Measurements from ENCODE around the gene SYPL1. TPM values are rescaled to one million over a fixed set of nuclear protein-coding genes. Genes with fewer than 3 reads are reported as not detected.

SYPL1 gene
- total and polyA plus RNA-seq, 9 of the 15 experiments (the other 6 are each of a cell fraction or from before 2014, with no cell fraction given) = 23.8 to 214 (median 70.2) TPM

GRCh38 chr7:106071999-106072714, 40.0 kb downstream of the SYPL1 start (continued):
- TF ChIP-seq, protein P1, sequence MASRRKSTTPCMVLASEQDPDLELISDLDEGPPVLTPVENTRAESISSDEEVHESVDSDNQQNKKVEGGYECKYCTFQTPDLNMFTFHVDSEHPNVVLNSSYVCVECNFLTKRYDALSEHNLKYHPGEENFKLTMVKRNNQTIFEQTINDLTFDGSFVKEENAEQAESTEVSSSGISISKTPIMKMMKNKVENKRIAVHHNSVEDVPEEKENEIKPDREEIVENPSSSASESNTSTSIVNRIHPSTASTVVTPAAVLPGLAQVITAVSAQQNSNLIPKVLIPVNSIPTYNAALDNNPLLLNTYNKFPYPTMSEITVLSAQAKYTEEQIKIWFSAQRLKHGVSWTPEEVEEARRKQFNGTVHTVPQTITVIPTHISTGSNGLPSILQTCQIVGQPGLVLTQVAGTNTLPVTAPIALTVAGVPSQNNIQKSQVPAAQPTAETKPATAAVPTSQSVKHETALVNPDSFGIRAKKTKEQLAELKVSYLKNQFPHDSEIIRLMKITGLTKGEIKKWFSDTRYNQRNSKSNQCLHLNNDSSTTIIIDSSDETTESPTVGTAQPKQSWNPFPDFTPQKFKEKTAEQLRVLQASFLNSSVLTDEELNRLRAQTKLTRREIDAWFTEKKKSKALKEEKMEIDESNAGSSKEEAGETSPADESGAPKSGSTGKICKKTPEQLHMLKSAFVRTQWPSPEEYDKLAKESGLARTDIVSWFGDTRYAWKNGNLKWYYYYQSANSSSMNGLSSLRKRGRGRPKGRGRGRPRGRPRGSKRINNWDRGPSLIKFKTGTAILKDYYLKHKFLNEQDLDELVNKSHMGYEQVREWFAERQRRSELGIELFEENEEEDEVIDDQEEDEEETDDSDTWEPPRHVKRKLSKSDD (conservative IDR thresholded peaks at IDR 0.05; ENCODE audit: low read length) = no peak
- no peak for TF ChIP-seq TBP (optimal IDR thresholded peaks at IDR 0.05; ENCODE audit: low read depth, low read length)
- no peak for TF ChIP-seq SIN3B (IDR thresholded peaks at IDR 0.05; ENCODE audit: low read depth)
- TF ChIP-seq, protein P2, sequence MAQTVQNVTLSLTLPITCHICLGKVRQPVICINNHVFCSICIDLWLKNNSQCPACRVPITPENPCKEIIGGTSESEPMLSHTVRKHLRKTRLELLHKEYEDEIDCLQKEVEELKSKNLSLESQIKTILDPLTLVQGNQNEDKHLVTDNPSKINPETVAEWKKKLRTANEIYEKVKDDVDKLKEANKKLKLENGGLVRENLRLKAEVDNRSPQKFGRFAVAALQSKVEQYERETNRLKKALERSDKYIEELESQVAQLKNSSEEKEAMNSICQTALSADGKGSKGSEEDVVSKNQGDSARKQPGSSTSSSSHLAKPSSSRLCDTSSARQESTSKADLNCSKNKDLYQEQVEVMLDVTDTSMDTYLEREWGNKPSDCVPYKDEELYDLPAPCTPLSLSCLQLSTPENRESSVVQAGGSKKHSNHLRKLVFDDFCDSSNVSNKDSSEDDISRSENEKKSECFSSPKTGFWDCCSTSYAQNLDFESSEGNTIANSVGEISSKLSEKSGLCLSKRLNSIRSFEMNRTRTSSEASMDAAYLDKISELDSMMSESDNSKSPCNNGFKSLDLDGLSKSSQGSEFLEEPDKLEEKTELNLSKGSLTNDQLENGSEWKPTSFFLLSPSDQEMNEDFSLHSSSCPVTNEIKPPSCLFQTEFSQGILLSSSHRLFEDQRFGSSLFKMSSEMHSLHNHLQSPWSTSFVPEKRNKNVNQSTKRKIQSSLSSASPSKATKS (CRISPR knock-in tag; IDR thresholded peaks at IDR 0.05) = no peak
- TF ChIP-seq E4F1 (CRISPR knock-in tag; IDR thresholded peaks at IDR 0.05; ENCODE audit: borderline replicate concordance) = no peak
- TF ChIP-seq, protein P3, sequence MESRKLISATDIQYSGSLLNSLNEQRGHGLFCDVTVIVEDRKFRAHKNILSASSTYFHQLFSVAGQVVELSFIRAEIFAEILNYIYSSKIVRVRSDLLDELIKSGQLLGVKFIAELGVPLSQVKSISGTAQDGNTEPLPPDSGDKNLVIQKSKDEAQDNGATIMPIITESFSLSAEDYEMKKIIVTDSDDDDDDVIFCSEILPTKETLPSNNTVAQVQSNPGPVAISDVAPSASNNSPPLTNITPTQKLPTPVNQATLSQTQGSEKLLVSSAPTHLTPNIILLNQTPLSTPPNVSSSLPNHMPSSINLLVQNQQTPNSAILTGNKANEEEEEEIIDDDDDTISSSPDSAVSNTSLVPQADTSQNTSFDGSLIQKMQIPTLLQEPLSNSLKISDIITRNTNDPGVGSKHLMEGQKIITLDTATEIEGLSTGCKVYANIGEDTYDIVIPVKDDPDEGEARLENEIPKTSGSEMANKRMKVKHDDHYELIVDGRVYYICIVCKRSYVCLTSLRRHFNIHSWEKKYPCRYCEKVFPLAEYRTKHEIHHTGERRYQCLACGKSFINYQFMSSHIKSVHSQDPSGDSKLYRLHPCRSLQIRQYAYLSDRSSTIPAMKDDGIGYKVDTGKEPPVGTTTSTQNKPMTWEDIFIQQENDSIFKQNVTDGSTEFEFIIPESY (CRISPR knock-in tag; IDR thresholded peaks at IDR 0.05) = no peak
- no peak for TF ChIP-seq RBM25 (IDR thresholded peaks at IDR 0.05; ENCODE audit: low read depth, low read length, severe bottlenecking)
- TF ChIP-seq TAF9B (IDR thresholded peaks at IDR 0.05; ENCODE audit: partially characterized antibody) = no peak
- peak; percentile 80 for TF ChIP-seq MITF (IDR thresholded peaks at IDR 0.05)
- TF ChIP-seq MBD2 (IDR thresholded peaks at IDR 0.05; ENCODE audit: borderline replicate concordance, low read depth) = peak; percentile 82
- TF ChIP-seq TFAM (CRISPR knock-in tag; conservative IDR thresholded peaks at IDR 0.05) = no peak
- TF ChIP-seq RFX7 (CRISPR knock-in tag; IDR thresholded peaks at IDR 0.05) = no peak
- TF ChIP-seq, protein P4, sequence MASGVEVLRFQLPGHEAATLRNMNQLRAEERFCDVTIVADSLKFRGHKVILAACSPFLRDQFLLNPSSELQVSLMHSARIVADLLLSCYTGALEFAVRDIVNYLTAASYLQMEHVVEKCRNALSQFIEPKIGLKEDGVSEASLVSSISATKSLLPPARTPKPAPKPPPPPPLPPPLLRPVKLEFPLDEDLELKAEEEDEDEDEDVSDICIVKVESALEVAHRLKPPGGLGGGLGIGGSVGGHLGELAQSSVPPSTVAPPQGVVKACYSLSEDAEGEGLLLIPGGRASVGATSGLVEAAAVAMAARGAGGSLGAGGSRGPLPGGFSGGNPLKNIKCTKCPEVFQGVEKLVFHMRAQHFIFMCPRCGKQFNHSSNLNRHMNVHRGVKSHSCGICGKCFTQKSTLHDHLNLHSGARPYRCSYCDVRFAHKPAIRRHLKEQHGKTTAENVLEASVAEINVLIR (CRISPR knock-in tag; IDR thresholded peaks at IDR 0.05) = no peak
- TF ChIP-seq POLR2B (IDR thresholded peaks at IDR 0.05; ENCODE audit: low read depth, partially characterized antibody) = no peak
- TF ChIP-seq SPI1 (IDR thresholded peaks at IDR 0.05; ENCODE audit: borderline replicate concordance, low read depth, low read length) = no peak

All from K562 (cell line).